Fibroblast of lung (primary cell): ENCODE data around the gene CCDC201.
"Not testable (repeated sequence)": the region's sequence is repeated elsewhere in the genome, so short reads cannot be mapped to it uniquely, and the experiment has no call there.

ENCODE experiments used
- EZH2 ChIP-seq: IDR thresholded peaks from 2 replicates; pipeline ENCODE4 v1.5.1; 2012; ENCODE audit warnings: low read length, control low read depth, mild to moderate bottlenecking; ENCODE audit errors: missing control alignments
- TF ChIP-seq, protein P1 (sequence below), 2 donors: IDR thresholded peaks in 1 of 2; conservative IDR thresholded peaks in 1 of 2; 1 replicate in 1 of 2; 2 replicates in 1 of 2; pipeline ENCODE4 v1.5.1; 2011 to 2012; ENCODE audit warnings: low read length in 2 of 2, control low read depth in 1 of 2, inconsistent platforms in 1 of 2, low read depth in 1 of 2, mild to moderate bottlenecking in 1 of 2

DNA sequence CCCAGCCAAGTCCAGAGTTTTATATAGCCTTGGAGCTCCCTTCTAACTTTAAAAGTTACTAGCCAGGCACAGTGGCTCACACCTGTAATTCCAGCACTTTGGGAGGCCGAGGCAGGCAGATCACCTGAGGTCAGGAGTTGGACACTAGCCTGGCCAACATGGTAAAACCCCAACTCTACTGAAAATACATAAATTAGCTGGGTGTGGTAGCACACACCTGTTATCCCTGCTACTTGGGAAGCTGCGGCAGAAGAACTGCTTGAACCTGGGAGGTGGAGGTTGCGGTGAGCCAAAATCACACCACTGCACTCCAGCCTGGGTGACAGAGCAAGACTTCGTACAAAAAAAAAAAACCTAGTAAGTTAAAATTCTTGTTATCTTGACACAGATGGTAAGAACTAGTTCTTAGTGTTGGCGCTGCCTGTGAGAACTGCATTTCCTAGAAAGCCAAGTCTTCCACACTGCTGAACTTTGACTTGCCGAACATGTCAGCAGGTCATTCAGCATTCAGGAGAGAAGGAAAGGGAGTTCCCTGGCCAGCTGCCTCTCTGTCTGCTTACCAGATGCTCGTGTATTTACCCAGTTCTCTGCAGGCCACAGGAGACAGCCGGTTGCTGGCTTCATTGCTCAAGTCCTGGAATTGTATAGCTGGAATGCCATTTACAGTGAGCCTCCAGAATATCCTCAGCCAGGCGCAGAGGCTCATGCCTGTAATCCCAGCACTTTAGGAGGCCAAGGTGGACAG, 40.3 kb downstream of the CCDC201 start:
- TF ChIP-seq, protein P1, sequence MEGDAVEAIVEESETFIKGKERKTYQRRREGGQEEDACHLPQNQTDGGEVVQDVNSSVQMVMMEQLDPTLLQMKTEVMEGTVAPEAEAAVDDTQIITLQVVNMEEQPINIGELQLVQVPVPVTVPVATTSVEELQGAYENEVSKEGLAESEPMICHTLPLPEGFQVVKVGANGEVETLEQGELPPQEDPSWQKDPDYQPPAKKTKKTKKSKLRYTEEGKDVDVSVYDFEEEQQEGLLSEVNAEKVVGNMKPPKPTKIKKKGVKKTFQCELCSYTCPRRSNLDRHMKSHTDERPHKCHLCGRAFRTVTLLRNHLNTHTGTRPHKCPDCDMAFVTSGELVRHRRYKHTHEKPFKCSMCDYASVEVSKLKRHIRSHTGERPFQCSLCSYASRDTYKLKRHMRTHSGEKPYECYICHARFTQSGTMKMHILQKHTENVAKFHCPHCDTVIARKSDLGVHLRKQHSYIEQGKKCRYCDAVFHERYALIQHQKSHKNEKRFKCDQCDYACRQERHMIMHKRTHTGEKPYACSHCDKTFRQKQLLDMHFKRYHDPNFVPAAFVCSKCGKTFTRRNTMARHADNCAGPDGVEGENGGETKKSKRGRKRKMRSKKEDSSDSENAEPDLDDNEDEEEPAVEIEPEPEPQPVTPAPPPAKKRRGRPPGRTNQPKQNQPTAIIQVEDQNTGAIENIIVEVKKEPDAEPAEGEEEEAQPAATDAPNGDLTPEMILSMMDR (conservative IDR thresholded peaks at IDR 0.05 in 1 of 2, IDR thresholded peaks at IDR 0.05 in 1 of 2; ENCODE audit: low read depth in 1 of 2, low read length in 2 of 2): not testable (repeated sequence)
- TF ChIP-seq EZH2: not testable (repeated sequence)
